Activated CD8-positive, alpha-beta T cell treated with anti-CD3 and anti-CD28 coated beads for 36 hours (primary cell): ENCODE data around the gene CD164. TPM values are rescaled to one million over a fixed set of nuclear protein-coding genes. Genes with fewer than 3 reads are reported as not detected.

ENCODE experiments used
- ATAC-seq: fragments of 200-7000 bp; cut with Tn5 transposase; one replicate; pipeline ENCODE4 v1.10.0; 2021; ENCODE audit warnings: mild to moderate bottlenecking, moderate library complexity
- CTCF ChIA-PET: fragments of 350-600 bp; sonication (Branson Sonifier 250); formaldehyde crosslinking; loops from one replicate; lab custom pipeline; 2021; ENCODE audit warnings: antibody characterized with exemption; lab: Charles Lee
- POLR2A ChIA-PET: fragments of 350-600 bp; sonication (Branson Sonifier 250); formaldehyde crosslinking; loops from one replicate; lab custom pipeline; 2021; ENCODE audit warnings: antibody characterized with exemption; lab: Charles Lee
- DNase-seq: peaks from one replicate; pipeline ENCODE4 v3.0.0-alpha.2; 2020
- H3K27ac Mint-ChIP-seq: one replicate; pipeline ENCODE4 v1.8.0; 2021; ENCODE audit warnings: mild to moderate bottlenecking, mixed read lengths
- H3K27me3 Mint-ChIP-seq: one replicate; pipeline ENCODE4 v1.8.0; 2021; ENCODE audit warnings: mixed read lengths
- H3K36me3 Mint-ChIP-seq: one replicate; pipeline ENCODE4 v1.8.0; 2021; ENCODE audit warnings: low read depth, mixed read lengths
- H3K4me1 Mint-ChIP-seq: one replicate; pipeline ENCODE4 v1.8.0; 2021; ENCODE audit warnings: low read depth, mixed read lengths
- H3K4me3 Mint-ChIP-seq: one replicate; pipeline ENCODE4 v1.8.0; 2021; ENCODE audit warnings: mild to moderate bottlenecking, moderate library complexity, mixed read lengths
- H3K9me3 Mint-ChIP-seq: one replicate; pipeline ENCODE4 v1.8.0; 2021; ENCODE audit warnings: mixed read lengths
- intact Hi-C: fragments of 100-400 bp; cut with micrococcal nuclease; formaldehyde crosslinking; loops from one replicate; pipeline ENCODE4 v1.10.0; 2022
- total RNA-seq, 2 experiments: library from RNA; stranded (reverse); gene quantifications; one replicate each; pipeline ENCODE4 v1.2.3, GENCODE V29; 2021
- TF ChIP-seq, protein P1 (sequence below): fragments of 200-600 bp; IDR thresholded peaks from one replicate; pipeline ENCODE4 v1.8.0; 2022; ENCODE audit warnings: antibody characterized with exemption, mild to moderate bottlenecking

CD164 gene
- total RNA-seq, 2 experiments from 2014 or later = 144 to 146 TPM

- H3K4me3 Mint-ChIP-seq = no peak overlapping the region
- CTCF ChIA-PET = interaction anchor here (1.4 kb wide), 1 partner anchor 23 kb away, joined by 4 read pairs; the partner anchor contains the start of gene CD164
- peaks cover 1% of the 10 kb centered on the region for H3K9me3 Mint-ChIP-seq
- ATAC-seq (no peak), DNase-seq (no peak)
- POLR2A ChIA-PET = no interaction called here
- intact Hi-C loops = no loop called here
- TF ChIP-seq, protein P1, sequence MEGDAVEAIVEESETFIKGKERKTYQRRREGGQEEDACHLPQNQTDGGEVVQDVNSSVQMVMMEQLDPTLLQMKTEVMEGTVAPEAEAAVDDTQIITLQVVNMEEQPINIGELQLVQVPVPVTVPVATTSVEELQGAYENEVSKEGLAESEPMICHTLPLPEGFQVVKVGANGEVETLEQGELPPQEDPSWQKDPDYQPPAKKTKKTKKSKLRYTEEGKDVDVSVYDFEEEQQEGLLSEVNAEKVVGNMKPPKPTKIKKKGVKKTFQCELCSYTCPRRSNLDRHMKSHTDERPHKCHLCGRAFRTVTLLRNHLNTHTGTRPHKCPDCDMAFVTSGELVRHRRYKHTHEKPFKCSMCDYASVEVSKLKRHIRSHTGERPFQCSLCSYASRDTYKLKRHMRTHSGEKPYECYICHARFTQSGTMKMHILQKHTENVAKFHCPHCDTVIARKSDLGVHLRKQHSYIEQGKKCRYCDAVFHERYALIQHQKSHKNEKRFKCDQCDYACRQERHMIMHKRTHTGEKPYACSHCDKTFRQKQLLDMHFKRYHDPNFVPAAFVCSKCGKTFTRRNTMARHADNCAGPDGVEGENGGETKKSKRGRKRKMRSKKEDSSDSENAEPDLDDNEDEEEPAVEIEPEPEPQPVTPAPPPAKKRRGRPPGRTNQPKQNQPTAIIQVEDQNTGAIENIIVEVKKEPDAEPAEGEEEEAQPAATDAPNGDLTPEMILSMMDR = no peak
- H3K36me3 Mint-ChIP-seq = no peaks in the 10 kb centered on the region
- H3K27ac Mint-ChIP-seq = no peak overlapping the region
- H3K4me1 Mint-ChIP-seq = no peaks in the 10 kb centered on the region
- H3K27me3 Mint-ChIP-seq = no peaks in the 10 kb centered on the region
Measured at GRCh38 chr6:109406196-109406595, 23.9 kb upstream of the CD164 start.

DNA sequence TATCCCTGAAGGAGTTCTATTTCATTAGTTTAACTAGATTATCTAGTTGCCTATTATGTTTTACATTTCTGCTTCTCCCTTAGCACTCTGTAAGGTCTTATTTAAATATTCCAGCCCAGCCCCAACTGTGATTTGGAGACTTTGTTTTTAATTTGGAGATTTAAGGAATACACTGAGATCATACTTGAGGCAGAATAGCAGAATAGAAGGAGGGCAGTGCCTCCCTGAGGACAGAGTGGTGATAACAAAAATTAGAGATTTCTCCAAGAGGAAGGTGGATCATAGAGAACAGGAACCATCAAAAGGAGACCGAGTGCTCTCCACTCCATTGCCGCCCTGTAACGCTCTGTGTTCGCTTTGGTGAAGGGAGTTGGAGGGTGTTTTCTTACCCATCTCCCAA is 14.8 kb upstream of the CD164 start:
- Mint-ChIP-seq H3K27ac (no peak overlapping the region), H3K4me1 (peaks cover 4% of the 10 kb centered on the region), H3K36me3 (no peaks in the 10 kb centered on the region), H3K4me3 (no peak overlapping the region), H3K27me3 (no peaks in the 10 kb centered on the region), H3K9me3 (no peaks in the 10 kb centered on the region)
- TF ChIP-seq, protein P1 = peak; percentile 15
- POLR2A ChIA-PET = interaction anchor here (1.2 kb wide), 1 partner anchor 14 kb away, joined by 6 read pairs; no protein-coding TSS in a partner anchor
- no peak for DNase-seq
- no peak for ATAC-seq
- intact Hi-C loops = no loop called here
- CTCF ChIA-PET = interaction anchor here (0.6 to 2.0 kb wide), 4 partner anchors 10 to 209 kb away, joined by 3 to 13 read pairs (median 3); no protein-coding TSS in a partner anchor

GRCh38 chr6:109396046-109396718 is 13.9 kb upstream of the CD164 start:
- CTCF ChIA-PET = interaction anchor here (0.6 to 2.0 kb wide), 6 partner anchors 10 to 302 kb away, joined by 3 to 13 read pairs (median 3); no protein-coding TSS in a partner anchor
- peaks cover 4% of the 10 kb centered on the region for H3K4me1 Mint-ChIP-seq
- no peaks in the 10 kb centered on the region for H3K9me3 Mint-ChIP-seq
- no peaks in the 10 kb centered on the region for H3K36me3 Mint-ChIP-seq
- H3K4me3 Mint-ChIP-seq = no peak overlapping the region
- intact Hi-C loops = no loop called here
- DNase-seq (no peak), ATAC-seq (no peak)
- POLR2A ChIA-PET = interaction anchor here (1.2 kb wide), 1 partner anchor 13 kb away, joined by 6 read pairs; no protein-coding TSS in a partner anchor
- no peak overlapping the region for H3K27ac Mint-ChIP-seq
- no peaks in the 10 kb centered on the region for H3K27me3 Mint-ChIP-seq
- TF ChIP-seq, protein P1 = no peak

GRCh38 chr6:109393886-109394281 is 11.6 kb upstream of the CD164 start:
- CTCF ChIA-PET = interaction anchor here (1.7 to 3.3 kb wide), 3 partner anchors 11 to 206 kb away, joined by 4 to 16 read pairs (median 7); partner anchors contain the start of gene CD164
- POLR2A ChIA-PET = no interaction called here
- Mint-ChIP-seq H3K27ac (no peak overlapping the region), H3K4me1 (peaks cover 8% of the 10 kb centered on the region), H3K27me3 (no peaks in the 10 kb centered on the region), H3K36me3 (no peaks in the 10 kb centered on the region), H3K4me3 (no peak overlapping the region), H3K9me3 (no peaks in the 10 kb centered on the region)
- intact Hi-C loops = no loop called here
- ATAC-seq = no peak
- no peak for DNase-seq
- TF ChIP-seq, protein P1 = no peak
